ENCODE results near the gene WNT10A. TPM values are rescaled to one million over a fixed set of nuclear protein-coding genes. Genes with fewer than 3 reads are reported as not detected.
A peak's percentile ranks its signal among the peaks of the same experiment; 100 is the strongest.

Gene WNT10A
- total and polyA plus RNA-seq, 9 donors: 0.04 to 12.4 (median 0.27) TPM; not detected in 4

GRCh38 chr2:218872645-218873358, 7.8 kb upstream of the WNT10A start:
- WGBS, 3 donors: 41 to 68% (median 59%) methylated on average over 22 of the region's 22 CpGs
- Histone ChIP-seq H3K27me3 (no peaks in the 10 kb centered on the region), H3K9me3 (no peaks in the 10 kb centered on the region), H3K4me3 (no peak overlapping the region), H3K36me3 (no peaks in the 10 kb centered on the region), H3K27ac (no peak overlapping the region), H3K4me1 (ENCODE audit: insufficient read depth) (peaks cover 10% of the 10 kb centered on the region)
- TF ChIP-seq EP300 (IDR thresholded peaks at IDR 0.05) (no peak), CTCF (IDR thresholded peaks at IDR 0.05) (no peak), POLR2A (IDR thresholded peaks at IDR 0.05) (no peak)
- intact Hi-C loops (cut with DNase I): no loop called here
- DNase-seq: no peak

- H3K27me3 ChIP-seq: no peaks in the 10 kb centered on the region
- intact Hi-C loops (cut with DNase I): no loop called here
- TF ChIP-seq EP300 (IDR thresholded peaks at IDR 0.05): no peak
- H3K27ac ChIP-seq: no peak overlapping the region
- no peaks in the 10 kb centered on the region for H3K36me3 ChIP-seq
- H3K4me1 ChIP-seq (ENCODE audit: insufficient read depth): peaks cover 6% of the 10 kb centered on the region
- no peaks in the 10 kb centered on the region for H3K9me3 ChIP-seq
- H3K4me3 ChIP-seq: no peak overlapping the region
- WGBS, 3 donors: 41 to 58% (median 51%) methylated on average over 82 to 86 of the region's 86 CpGs
- no peak for DNase-seq
Observed at GRCh38 chr2:218873359-218874194, 7.1 kb upstream of the WNT10A start.

GRCh38 chr2:218875692-218876246, 4.9 kb upstream of the WNT10A start:
- no peaks in the 10 kb centered on the region for H3K27me3 ChIP-seq
- TF ChIP-seq CTCF (IDR thresholded peaks at IDR 0.05): no peak
- TF ChIP-seq POLR2A (IDR thresholded peaks at IDR 0.05): no peak
- TF ChIP-seq EP300 (IDR thresholded peaks at IDR 0.05): no peak
- intact Hi-C loops (cut with DNase I): no loop called here

GRCh38 chr2:218876562-218877219, 4.0 kb upstream of the WNT10A start:
- H3K36me3 ChIP-seq: no peaks in the 10 kb centered on the region
- no peaks in the 10 kb centered on the region for H3K27me3 ChIP-seq
- DNase-seq: peak in 3 of 5 donors; percentile 53 to 69 (median 62)
- TF ChIP-seq CTCF (IDR thresholded peaks at IDR 0.05): peak; percentile 41 to 80 (median 74)
- no peak for TF ChIP-seq POLR2A (IDR thresholded peaks at IDR 0.05)
- intact Hi-C loops (cut with DNase I): no loop called here
- WGBS, 3 donors: 0 to 1% (median 1%) methylated on average over 3 of the region's 3 CpGs
- H3K4me1 ChIP-seq (ENCODE audit: insufficient read depth): peaks cover 1% of the 10 kb centered on the region
- no peak overlapping the region for H3K4me3 ChIP-seq
- H3K27ac ChIP-seq: no peak overlapping the region
- H3K9me3 ChIP-seq: no peaks in the 10 kb centered on the region

More at GRCh38 chr2:218875692-218876246, 4.9 kb upstream of the WNT10A start:
- Histone ChIP-seq H3K36me3 (no peaks in the 10 kb centered on the region), H3K4me1 (ENCODE audit: insufficient read depth) (peaks cover 6% of the 10 kb centered on the region), H3K4me3 (no peak overlapping the region), H3K27ac (no peak overlapping the region), H3K9me3 (no peaks in the 10 kb centered on the region)
- WGBS, 3 donors: 45 to 56% (median 52%) methylated on average over 2 of the region's 2 CpGs
- DNase-seq: no peak

Measured in ovary (tissue), 9 donors.